ENCODE data around the gene TARBP2. TPM values are rescaled to one million over a fixed set of nuclear protein-coding genes. Genes with fewer than 3 reads are reported as not detected.

The TARBP2 gene
- total and polyA plus RNA-seq, 7 experiments from 2014 or later = 25.1 to 45.2 (median 34.2) TPM

DNA sequence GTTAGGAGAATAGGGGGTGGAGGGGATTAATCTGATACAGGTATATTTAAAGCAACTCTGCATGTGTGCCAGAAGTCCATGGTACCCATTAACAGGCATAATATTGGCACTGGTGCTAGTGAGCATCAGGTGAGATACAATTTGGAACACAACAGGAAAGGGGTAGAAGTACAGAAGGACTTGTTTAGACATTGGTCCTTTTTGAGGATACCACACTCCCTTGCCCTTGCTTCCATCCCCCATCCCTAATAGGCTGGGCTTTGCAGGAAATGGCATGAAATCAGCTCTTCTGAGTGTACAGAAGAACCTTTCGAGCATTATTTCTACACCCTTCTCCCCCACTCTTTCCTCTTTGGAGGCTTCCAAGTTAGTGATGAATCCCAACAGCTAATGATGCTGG lies 32.8 kb upstream of the TARBP2 start:
- H3K4me1 Mint-ChIP-seq = peaks cover 21 to 51% (median 41%) of the 10 kb centered on the region in 7 donors
- ChIA-PET POLR2A (interaction anchor here (1.1 to 1.7 kb wide), 2 partner anchors 13 kb away, joined by 4 to 5 read pairs; no protein-coding TSS in a partner anchor), CTCF (no interaction called here)
- peaks cover 19 to 59% (median 44%) of the 10 kb centered on the region in 5 donors for H3K36me3 Mint-ChIP-seq
- peaks cover 61 to 96% (median 82%) of the 10 kb centered on the region in 3 experiments for H3K36me3 ChIP-seq (ENCODE audit: control insufficient read depth in 2 of 3, insufficient read depth in 3 of 3, low read length in 3 of 3)
- H3K27ac Mint-ChIP-seq = peak overlapping the region in 3 of 9 donors; percentile 33 to 48 (median 47)
- H3K4me3 Mint-ChIP-seq = no peak overlapping the region
- no peak overlapping the region for H3K4me3 ChIP-seq (ENCODE audit: low read length)
- H3K27ac ChIP-seq (ENCODE audit: low read depth, low read length) = no peak overlapping the region
- H3K27me3 ChIP-seq (ENCODE audit: control insufficient read depth in 2 of 2, insufficient read depth in 2 of 2, low read length in 2 of 2) = no peaks in the 10 kb centered on the region
- peaks cover 0 to under 1% of the 10 kb centered on the region in 2 donors for H3K4me1 ChIP-seq (ENCODE audit: control insufficient read depth in 2 of 2, insufficient read depth in 2 of 2, low read length in 2 of 2)
- no peaks in the 10 kb centered on the region for H3K9me3 ChIP-seq (ENCODE audit: control insufficient read depth in 2 of 3, low read length in 3 of 3)
- ATAC-seq (no peak), DNase-seq (no peak)
- peaks cover 0 to 2% (median 0%) of the 10 kb centered on the region in 11 donors for H3K9me3 Mint-ChIP-seq
- intact Hi-C loops (cut with micrococcal nuclease) = no loop called here
- no peaks in the 10 kb centered on the region for H3K27me3 Mint-ChIP-seq

DNA sequence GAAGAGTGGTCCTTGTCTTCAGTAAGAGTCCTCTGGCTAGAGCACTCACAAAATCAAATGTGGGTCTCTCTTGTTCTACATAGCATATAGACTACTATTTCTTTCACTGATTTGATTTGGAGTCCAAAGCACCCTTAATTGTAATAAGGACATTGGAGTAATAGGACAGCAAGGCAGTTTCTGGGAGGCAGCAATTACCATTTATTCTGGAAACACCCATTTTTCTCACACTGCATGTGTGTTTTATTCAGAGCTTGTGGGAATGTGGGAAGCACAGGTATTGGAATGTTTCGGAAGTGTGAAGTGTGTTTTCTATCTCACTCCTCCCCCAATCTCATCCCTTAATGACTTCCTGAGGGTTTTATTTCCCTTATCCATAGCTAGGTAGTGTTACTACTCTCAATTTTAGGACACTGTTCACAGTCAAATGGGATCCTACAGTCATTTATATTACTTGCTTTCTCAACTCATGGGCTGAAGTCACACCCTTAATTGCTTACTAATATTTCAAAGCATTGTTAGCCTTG lies 29.0 kb upstream of the TARBP2 start:
- Histone ChIP-seq H3K27me3 (ENCODE audit: control insufficient read depth in 2 of 2, insufficient read depth in 2 of 2, low read length in 2 of 2) (no peaks in the 10 kb centered on the region), H3K4me1 (ENCODE audit: control insufficient read depth in 2 of 2, insufficient read depth in 2 of 2, low read length in 2 of 2) (peaks cover 8 to 10% of the 10 kb centered on the region in 2 donors), H3K4me3 (ENCODE audit: low read length) (no peak overlapping the region), H3K9me3 (ENCODE audit: control insufficient read depth in 2 of 3, low read length in 3 of 3) (no peaks in the 10 kb centered on the region), H3K27ac (ENCODE audit: low read depth, low read length) (no peak overlapping the region), H3K36me3 (ENCODE audit: control insufficient read depth in 2 of 3, insufficient read depth in 3 of 3, low read length in 3 of 3) (peaks cover 54 to 97% (median 71%) of the 10 kb centered on the region in 3 experiments)
- peaks cover 23 to 53% (median 35%) of the 10 kb centered on the region in 5 donors for H3K36me3 Mint-ChIP-seq
- ATAC-seq = no peak
- H3K4me3 Mint-ChIP-seq = peak overlapping the region in 1 of 10 donors; percentile 24
- peaks cover 0 to 2% (median 0%) of the 10 kb centered on the region in 11 donors for H3K9me3 Mint-ChIP-seq
- intact Hi-C loops (cut with micrococcal nuclease) = loop anchor here in 1 of 2 donors (2.0 kb wide), 1 partner anchor 13 kb away; no protein-coding TSS in a partner anchor
- no peaks in the 10 kb centered on the region for H3K27me3 Mint-ChIP-seq
- no peak for DNase-seq
- ChIA-PET CTCF (interaction anchor here (2.0 to 7.5 kb wide), 2 partner anchors 27 to 37 kb away, joined by 7 to 36 read pairs; partner anchors contain the start of gene MAP3K12), POLR2A (interaction anchor here (0.6 to 1.1 kb wide), 4 partner anchors 9 to 1200 kb away, joined by 3 read pairs; no protein-coding TSS in a partner anchor)
- H3K27ac Mint-ChIP-seq = peak overlapping the region in 5 of 9 donors; percentile 49 to 70 (median 57)
- H3K4me1 Mint-ChIP-seq = peaks cover 15 to 61% (median 47%) of the 10 kb centered on the region in 7 donors

DNA sequence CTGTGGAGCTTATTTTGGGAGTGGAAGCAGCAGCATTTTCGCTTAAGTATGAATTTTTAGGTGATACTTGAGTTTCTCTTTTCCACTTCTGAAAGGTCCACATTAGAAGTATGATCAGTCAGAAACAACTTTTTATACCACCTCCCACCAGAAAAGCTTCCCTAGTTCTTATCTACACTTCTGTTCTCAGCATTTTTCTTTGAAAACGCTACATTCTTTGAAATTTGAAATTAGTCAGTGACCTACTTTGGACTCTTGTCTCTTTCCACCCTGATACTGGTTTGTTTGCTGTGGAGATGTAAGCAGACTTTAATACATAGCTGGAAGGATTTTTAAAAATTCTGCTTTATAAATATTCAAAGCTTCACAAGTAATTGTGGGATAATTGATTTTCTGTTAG lies 27.0 kb upstream of the TARBP2 start:
- H3K4me3 Mint-ChIP-seq = peak overlapping the region in 1 of 10 donors; percentile 9
- Histone ChIP-seq H3K9me3 (ENCODE audit: control insufficient read depth in 2 of 3, low read length in 3 of 3) (no peaks in the 10 kb centered on the region), H3K4me3 (ENCODE audit: low read length) (no peak overlapping the region), H3K27me3 (ENCODE audit: control insufficient read depth in 2 of 2, insufficient read depth in 2 of 2, low read length in 2 of 2) (no peaks in the 10 kb centered on the region), H3K27ac (ENCODE audit: low read depth, low read length) (peak overlapping the region; percentile 26), H3K36me3 (ENCODE audit: control insufficient read depth in 2 of 3, insufficient read depth in 3 of 3, low read length in 3 of 3) (peaks cover 51 to 95% (median 52%) of the 10 kb centered on the region in 3 experiments), H3K4me1 (ENCODE audit: control insufficient read depth in 2 of 2, insufficient read depth in 2 of 2, low read length in 2 of 2) (peaks cover 8 to 10% of the 10 kb centered on the region in 2 donors)
- ATAC-seq (no peak), DNase-seq (no peak)
- intact Hi-C loops (cut with micrococcal nuclease) = no loop called here
- H3K36me3 Mint-ChIP-seq = peaks cover 19 to 43% (median 30%) of the 10 kb centered on the region in 5 donors
- ChIA-PET POLR2A (interaction anchor here (0.6 to 1.9 kb wide), 8 partner anchors 8 to 87 kb away, joined by 3 to 8 read pairs (median 4); partner anchors contain the start of gene TARBP2), CTCF (interaction anchor here (1.0 to 7.5 kb wide), 6 partner anchors 9 to 126 kb away, joined by 3 to 36 read pairs (median 3); partner anchors contain the start of gene MAP3K12)
- H3K27me3 Mint-ChIP-seq = no peaks in the 10 kb centered on the region
- peaks cover 0 to 3% (median 0%) of the 10 kb centered on the region in 11 donors for H3K9me3 Mint-ChIP-seq
- H3K4me1 Mint-ChIP-seq = peaks cover 15 to 58% (median 46%) of the 10 kb centered on the region in 7 donors
- H3K27ac Mint-ChIP-seq = peak overlapping the region; percentile 18 to 90 (median 72)

GRCh38 chr12:53474819-53475218 lies 26.3 kb upstream of the TARBP2 start:
- ATAC-seq (peak; percentile 39), DNase-seq (no peak)
- Mint-ChIP-seq H3K9me3 (peaks cover 0 to 3% (median 0%) of the 10 kb centered on the region in 11 donors), H3K27me3 (no peaks in the 10 kb centered on the region), H3K4me1 (peaks cover 15 to 58% (median 48%) of the 10 kb centered on the region in 7 donors), H3K4me3 (peak overlapping the region in 5 of 10 donors; percentile 13 to 67 (median 25)), H3K36me3 (peaks cover 19 to 46% (median 30%) of the 10 kb centered on the region in 5 donors), H3K27ac (peak overlapping the region; percentile 33 to 90 (median 67))
- ChIA-PET POLR2A (interaction anchor here (0.8 to 1.9 kb wide), 7 partner anchors 13 to 49 kb away, joined by 3 to 6 read pairs (median 4); partner anchors contain the start of gene TARBP2), CTCF (interaction anchor here (0.6 to 7.5 kb wide), 7 partner anchors 11 to 127 kb away, joined by 3 to 36 read pairs (median 3); no protein-coding TSS in a partner anchor)
- peaks cover 8 to 10% of the 10 kb centered on the region in 2 donors for H3K4me1 ChIP-seq (ENCODE audit: control insufficient read depth in 2 of 2, insufficient read depth in 2 of 2, low read length in 2 of 2)
- no peak overlapping the region for H3K4me3 ChIP-seq (ENCODE audit: low read length)
- peaks cover 53 to 93% (median 54%) of the 10 kb centered on the region in 3 experiments for H3K36me3 ChIP-seq (ENCODE audit: control insufficient read depth in 2 of 3, insufficient read depth in 3 of 3, low read length in 3 of 3)
- intact Hi-C loops (cut with micrococcal nuclease) = no loop called here
- H3K27me3 ChIP-seq (ENCODE audit: control insufficient read depth in 2 of 2, insufficient read depth in 2 of 2, low read length in 2 of 2) = no peaks in the 10 kb centered on the region
- no peaks in the 10 kb centered on the region for H3K9me3 ChIP-seq (ENCODE audit: control insufficient read depth in 2 of 3, low read length in 3 of 3)
- peak overlapping the region; percentile 7 for H3K27ac ChIP-seq (ENCODE audit: low read depth, low read length)

- ATAC-seq (peak; percentile 40), DNase-seq (peak in 2 of 9 donors; percentile 17 to 25)
- Mint-ChIP-seq H3K9me3 (peaks cover 0 to 2% (median 0%) of the 10 kb centered on the region in 11 donors), H3K36me3 (peaks cover 9 to 39% (median 22%) of the 10 kb centered on the region in 5 donors), H3K4me1 (peaks cover 11 to 49% (median 41%) of the 10 kb centered on the region in 7 donors), H3K27ac (peak overlapping the region in 6 of 9 donors; percentile 28 to 59 (median 50)), H3K27me3 (no peaks in the 10 kb centered on the region), H3K4me3 (no peak overlapping the region)
- peaks cover 8 to 10% of the 10 kb centered on the region in 2 donors for H3K4me1 ChIP-seq (ENCODE audit: control insufficient read depth in 2 of 2, insufficient read depth in 2 of 2, low read length in 2 of 2)
- ChIA-PET CTCF (interaction anchor here (0.8 to 7.5 kb wide), 3 partner anchors 23 to 156 kb away, joined by 3 to 36 read pairs (median 4); partner anchors contain the start of gene AAAS), POLR2A (interaction anchor here (0.7 to 4.0 kb wide), 4 partner anchors 12 to 32 kb away, joined by 3 to 14 read pairs (median 4); partner anchors contain the start of gene TARBP2)
- H3K27me3 ChIP-seq (ENCODE audit: control insufficient read depth in 2 of 2, insufficient read depth in 2 of 2, low read length in 2 of 2) = no peaks in the 10 kb centered on the region
- H3K27ac ChIP-seq (ENCODE audit: low read depth, low read length) = no peak overlapping the region
- intact Hi-C loops (cut with micrococcal nuclease) = loop anchor here (1.0 kb wide), 1 partner anchor 32 kb away; no protein-coding TSS in a partner anchor
- H3K36me3 ChIP-seq (ENCODE audit: control insufficient read depth in 2 of 3, insufficient read depth in 3 of 3, low read length in 3 of 3) = peaks cover 49 to 96% (median 49%) of the 10 kb centered on the region in 3 experiments
- no peak overlapping the region for H3K4me3 ChIP-seq (ENCODE audit: low read length)
- no peaks in the 10 kb centered on the region for H3K9me3 ChIP-seq (ENCODE audit: control insufficient read depth in 2 of 3, low read length in 3 of 3)
These were observed 24.3 kb upstream of the TARBP2 start for GRCh38 chr12:53476769-53477209.

DNA sequence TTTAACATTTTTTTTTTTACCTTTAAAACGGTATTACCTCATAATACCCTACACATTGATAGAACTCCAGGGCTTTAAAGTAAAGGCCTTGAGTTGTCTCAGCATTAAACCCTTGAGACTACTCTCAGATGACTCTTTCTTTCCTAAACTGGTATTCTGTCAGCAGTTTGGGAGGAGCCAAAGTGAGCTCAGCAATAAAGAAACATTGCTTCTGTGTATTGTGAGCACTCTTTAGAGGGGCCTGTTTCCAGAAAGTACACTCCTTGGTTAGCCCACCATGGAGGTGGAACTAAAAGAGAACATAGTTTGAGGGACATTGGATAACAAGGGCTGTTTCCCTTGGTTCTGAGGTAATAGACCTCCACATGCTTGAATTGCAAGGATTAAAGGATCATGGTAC lies 22.2 kb upstream of the TARBP2 start:
- DNase-seq = no peak
- H3K4me1 Mint-ChIP-seq = peaks cover 10 to 40% (median 29%) of the 10 kb centered on the region in 7 donors
- H3K4me3 Mint-ChIP-seq = no peak overlapping the region
- H3K9me3 ChIP-seq (ENCODE audit: control insufficient read depth in 2 of 3, low read length in 3 of 3) = no peaks in the 10 kb centered on the region
- intact Hi-C loops (cut with micrococcal nuclease) = loop anchor here in 1 of 2 donors (2.0 kb wide), 1 partner anchor 14 kb away; no protein-coding TSS in a partner anchor
- H3K36me3 Mint-ChIP-seq = peaks cover 4 to 34% (median 17%) of the 10 kb centered on the region in 5 donors
- no peaks in the 10 kb centered on the region for H3K27me3 ChIP-seq (ENCODE audit: control insufficient read depth in 2 of 2, insufficient read depth in 2 of 2, low read length in 2 of 2)
- ChIA-PET CTCF (interaction anchor here (1.5 to 7.5 kb wide), 2 partner anchors 30 to 65 kb away, joined by 4 to 36 read pairs; no protein-coding TSS in a partner anchor), POLR2A (interaction anchor here (0.6 to 5.4 kb wide), 4 partner anchors 10 to 31 kb away, joined by 3 to 47 read pairs (median 8); partner anchors contain the start of genes MAP3K12 and TARBP2)
- H3K27ac ChIP-seq (ENCODE audit: low read depth, low read length) = peak overlapping the region; percentile 43
- peaks cover 2 to 7% of the 10 kb centered on the region in 2 donors for H3K4me1 ChIP-seq (ENCODE audit: control insufficient read depth in 2 of 2, insufficient read depth in 2 of 2, low read length in 2 of 2)
- no peak overlapping the region for H3K4me3 ChIP-seq (ENCODE audit: low read length)
- peak overlapping the region in 1 of 9 donors; percentile 62 for H3K27ac Mint-ChIP-seq
- no peaks in the 10 kb centered on the region for H3K27me3 Mint-ChIP-seq
- H3K9me3 Mint-ChIP-seq = peaks cover 0 to 2% (median 0%) of the 10 kb centered on the region in 11 donors
- no peak for ATAC-seq
- H3K36me3 ChIP-seq (ENCODE audit: control insufficient read depth in 2 of 3, insufficient read depth in 3 of 3, low read length in 3 of 3) = peaks cover 31 to 96% (median 31%) of the 10 kb centered on the region in 3 experiments
